ENCODE data around the gene SUN5. TPM values are rescaled to one million over a fixed set of nuclear protein-coding genes. Genes with fewer than 3 reads are reported as not detected.

SUN5 gene
- polyA plus RNA-seq, 6 donors from 2014 or later, result not detected

- no peaks in the 10 kb centered on the region for H3K36me3 Mint-ChIP-seq
- H3K27ac Mint-ChIP-seq, result peak overlapping the region in 1 of 6 donors; percentile 58
- H3K4me3 Mint-ChIP-seq, result no peak overlapping the region
- H3K27me3 Mint-ChIP-seq, result no peaks in the 10 kb centered on the region
- DNase-seq, result no peak
- no peaks in the 10 kb centered on the region for H3K4me1 Mint-ChIP-seq
- peaks cover 0 to 3% (median 0%) of the 10 kb centered on the region in 7 donors for H3K9me3 Mint-ChIP-seq
- no peak for ATAC-seq (ENCODE audit: low read depth in 2 of 2)
Measured at GRCh38 chr20:33023439-33024242, 19.4 kb upstream of the SUN5 start.

GRCh38 chr20:33022694-33023438 lies 18.6 kb upstream of the SUN5 start:
- Mint-ChIP-seq H3K4me3 (no peak overlapping the region), H3K4me1 (no peaks in the 10 kb centered on the region), H3K27ac (no peak overlapping the region), H3K36me3 (no peaks in the 10 kb centered on the region), H3K9me3 (peaks cover 0 to 3% (median 0%) of the 10 kb centered on the region in 7 donors), H3K27me3 (no peaks in the 10 kb centered on the region)
- DNase-seq (no peak), ATAC-seq (ENCODE audit: low read depth in 2 of 2) (no peak)

- Mint-ChIP-seq H3K27me3 (no peaks in the 10 kb centered on the region), H3K4me3 (no peak overlapping the region), H3K36me3 (no peaks in the 10 kb centered on the region), H3K27ac (no peak overlapping the region), H3K9me3 (peaks cover 0 to 3% (median 0%) of the 10 kb centered on the region in 7 donors), H3K4me1 (no peaks in the 10 kb centered on the region)
- DNase-seq (no peak), ATAC-seq (ENCODE audit: low read depth in 2 of 2) (no peak)
Measured at GRCh38 chr20:33022289-33022688, 18.1 kb upstream of the SUN5 start.

GRCh38 chr20:33021879-33022278 lies 17.6 kb upstream of the SUN5 start:
- no peak overlapping the region for H3K27ac Mint-ChIP-seq

GRCh38 chr20:33020278-33021161 lies 16.3 kb upstream of the SUN5 start:
- DNase-seq (no peak), ATAC-seq (ENCODE audit: low read depth in 2 of 2) (no peak)
- no peak overlapping the region for H3K27ac Mint-ChIP-seq
- no peak overlapping the region for H3K4me3 Mint-ChIP-seq
- peaks cover 0 to 9% (median 8%) of the 10 kb centered on the region in 3 donors for H3K27me3 Mint-ChIP-seq
- H3K36me3 Mint-ChIP-seq, result no peaks in the 10 kb centered on the region
- H3K9me3 Mint-ChIP-seq, result peaks cover 0 to 3% (median 0%) of the 10 kb centered on the region in 7 donors
- H3K4me1 Mint-ChIP-seq, result peaks cover 0 to 4% (median under 1%) of the 10 kb centered on the region in 3 donors

More at GRCh38 chr20:33021879-33022278, 17.6 kb upstream of the SUN5 start:
- peaks cover 0 to 1% (median 0%) of the 10 kb centered on the region in 3 donors for H3K27me3 Mint-ChIP-seq
- DNase-seq (no peak), ATAC-seq (ENCODE audit: low read depth in 2 of 2) (no peak)
- H3K36me3 Mint-ChIP-seq, result no peaks in the 10 kb centered on the region
- H3K9me3 Mint-ChIP-seq, result peaks cover 0 to 3% (median 0%) of the 10 kb centered on the region in 7 donors
- no peaks in the 10 kb centered on the region for H3K4me1 Mint-ChIP-seq
- H3K4me3 Mint-ChIP-seq, result no peak overlapping the region

GRCh38 chr20:33019465-33020277 lies 15.4 kb upstream of the SUN5 start:
- Mint-ChIP-seq H3K4me3 (no peak overlapping the region), H3K27me3 (peaks cover 0 to 9% (median 8%) of the 10 kb centered on the region in 3 donors), H3K4me1 (peaks cover 0 to 4% (median 2%) of the 10 kb centered on the region in 3 donors), H3K36me3 (no peaks in the 10 kb centered on the region), H3K9me3 (peaks cover 0 to 3% (median 0%) of the 10 kb centered on the region in 7 donors), H3K27ac (peak overlapping the region in 1 of 6 donors; percentile 47)
- ATAC-seq (ENCODE audit: low read depth in 2 of 2), result no peak
- no peak for DNase-seq

GRCh38 chr20:33018169-33018931 lies 14.1 kb upstream of the SUN5 start:
- Mint-ChIP-seq H3K27ac (peak overlapping the region in 1 of 6 donors; percentile 56), H3K9me3 (peaks cover 0 to 3% (median 0%) of the 10 kb centered on the region in 7 donors), H3K27me3 (peaks cover 0 to 14% (median 8%) of the 10 kb centered on the region in 3 donors), H3K4me1 (peaks cover 0 to 4% (median 2%) of the 10 kb centered on the region in 3 donors), H3K4me3 (peak overlapping the region in 1 of 8 donors; percentile 3), H3K36me3 (no peaks in the 10 kb centered on the region)
- ATAC-seq (ENCODE audit: low read depth in 2 of 2), result no peak
- DNase-seq, result no peak

GRCh38 chr20:33017542-33017941 lies 13.3 kb upstream of the SUN5 start:
- Mint-ChIP-seq H3K36me3 (no peaks in the 10 kb centered on the region), H3K27me3 (peaks cover 0 to 14% (median 8%) of the 10 kb centered on the region in 3 donors), H3K4me3 (peak overlapping the region in 1 of 8 donors; percentile 3), H3K27ac (peak overlapping the region in 1 of 6 donors; percentile 32), H3K9me3 (peaks cover 0 to 3% (median 0%) of the 10 kb centered on the region in 7 donors), H3K4me1 (peaks cover 0 to 4% (median 2%) of the 10 kb centered on the region in 3 donors)
- ATAC-seq (ENCODE audit: low read depth in 2 of 2) (no peak), DNase-seq (no peak)

- Mint-ChIP-seq H3K4me3 (no peak overlapping the region), H3K4me1 (peaks cover 0 to 4% (median 2%) of the 10 kb centered on the region in 3 donors), H3K27me3 (peaks cover 0 to 14% (median 8%) of the 10 kb centered on the region in 3 donors), H3K9me3 (peaks cover 0 to 3% (median 0%) of the 10 kb centered on the region in 7 donors), H3K36me3 (no peaks in the 10 kb centered on the region), H3K27ac (peak overlapping the region in 2 of 6 donors; percentile 32 to 47)
- no peak for DNase-seq
- ATAC-seq (ENCODE audit: low read depth in 2 of 2), result no peak
Measured at GRCh38 chr20:33016581-33017109, 12.4 kb upstream of the SUN5 start.

- DNase-seq, result no peak
- peaks cover 0 to 14% (median 8%) of the 10 kb centered on the region in 3 donors for H3K27me3 Mint-ChIP-seq
- ATAC-seq (ENCODE audit: low read depth in 2 of 2), result no peak
- H3K4me1 Mint-ChIP-seq, result peaks cover 0 to 4% (median 2%) of the 10 kb centered on the region in 3 donors
- peak overlapping the region in 1 of 6 donors; percentile 32 for H3K27ac Mint-ChIP-seq
- no peaks in the 10 kb centered on the region for H3K36me3 Mint-ChIP-seq
- H3K4me3 Mint-ChIP-seq, result no peak overlapping the region
- peaks cover 0 to 3% (median 0%) of the 10 kb centered on the region in 7 donors for H3K9me3 Mint-ChIP-seq
Measured at GRCh38 chr20:33015700-33016580, 11.7 kb upstream of the SUN5 start.

- Mint-ChIP-seq H3K27ac (peak overlapping the region in 1 of 6 donors; percentile 66), H3K27me3 (peaks cover 0 to 14% (median 8%) of the 10 kb centered on the region in 3 donors), H3K36me3 (no peaks in the 10 kb centered on the region), H3K4me1 (peaks cover 0 to 4% (median 2%) of the 10 kb centered on the region in 3 donors), H3K4me3 (no peak overlapping the region), H3K9me3 (peaks cover 0 to 3% (median 0%) of the 10 kb centered on the region in 7 donors)
- no peak for ATAC-seq (ENCODE audit: low read depth in 2 of 2)
- no peak for DNase-seq
Measured at GRCh38 chr20:33015114-33015484, 10.9 kb upstream of the SUN5 start.

Data from naive B cell (primary cell).